Spinal cord (tissue), 10 donors: ENCODE results near the gene AP3S2. TPM values are rescaled to one million over a fixed set of nuclear protein-coding genes. Genes with fewer than 3 reads are reported as not detected.

ENCODE experiments used
- DNase-seq, 6 donors: peaks; one replicate each; pipeline versions ENCODE4 v3.0.0 to v3.0.0-alpha.2; 2013 to 2015; ENCODE audit warnings: low spot score in 6 of 6, low read depth in 4 of 6
- H3K27ac ChIP-seq: one replicate; pipeline ENCODE4 v1.5.1; 2013; ENCODE audit warnings: low read depth, low read length, control low read depth
- H3K27me3 ChIP-seq: one replicate; pipeline ENCODE4 v1.6.1; 2013; ENCODE audit warnings: low read length; ENCODE audit not compliant: control insufficient read depth, insufficient read depth
- H3K36me3 ChIP-seq: one replicate; pipeline ENCODE4 v1.6.1; 2013; ENCODE audit warnings: low read length; ENCODE audit not compliant: control insufficient read depth, insufficient read depth
- H3K4me1 ChIP-seq: one replicate; pipeline ENCODE4 v1.6.1; 2013; ENCODE audit warnings: low read length; ENCODE audit not compliant: control insufficient read depth, insufficient read depth
- H3K4me3 ChIP-seq: one replicate; pipeline ENCODE4 v1.5.1; 2013; ENCODE audit warnings: low read depth, low read length, control low read depth
- H3K9me3 ChIP-seq: one replicate; pipeline ENCODE4 v1.6.1; 2013; ENCODE audit warnings: low read length; ENCODE audit not compliant: control insufficient read depth, insufficient read depth
- WGBS: methylation state at CpG from one replicate; pipeline ENCODE4 v1.1.5; 2013; ENCODE audit warnings: missing lambda C conversion rate; ENCODE audit not compliant: insufficient coverage; 5-methylcytosine and 5-hydroxymethylcytosine counted together
- polyA plus RNA-seq, 2 donors: library from polyadenylated mRNA; unstranded; fragments of 120-200 nt; gene quantifications; one replicate each; pipeline ENCODE4 v1.2.1, GENCODE V29; 2013; ENCODE audit not compliant: insufficient read length in 2 of 2
- total RNA-seq, 2 donors: library from RNA; depleted of rRNA in 1 of 2; stranded (reverse); fragments of 120-200 nt in 1 of 2; fragments of >200 nt in 1 of 2; gene quantifications; one replicate each; pipeline versions ENCODE4 v1.2.3 to v1.2.4, GENCODE V29; 2013 to 2014
- donor health status: healthy.

The AP3S2 gene
- total and polyA plus RNA-seq, 4 donors, result 43.6 to 66.0 (median 48.8) TPM

- H3K9me3 ChIP-seq, result no peaks in the 10 kb centered on the region
- no peak overlapping the region for H3K4me3 ChIP-seq
- H3K36me3 ChIP-seq, result no peaks in the 10 kb centered on the region
- no peak overlapping the region for H3K27ac ChIP-seq
- no peaks in the 10 kb centered on the region for H3K27me3 ChIP-seq
- no peaks in the 10 kb centered on the region for H3K4me1 ChIP-seq
- no peak for DNase-seq
- WGBS, result no CpG with 5 or more reads among the region's 2 CpGs
Observed at GRCh38 chr15:89926158-89926557, 32.4 kb upstream of the AP3S2 start.

GRCh38 chr15:89917442-89918101, 23.8 kb upstream of the AP3S2 start:
- no peaks in the 10 kb centered on the region for H3K27me3 ChIP-seq
- DNase-seq, result no peak
- 86% methylated on average over 2 of the region's 4 CpGs for WGBS
- H3K4me3 ChIP-seq, result no peak overlapping the region
- H3K36me3 ChIP-seq, result no peaks in the 10 kb centered on the region
- no peak overlapping the region for H3K27ac ChIP-seq
- H3K4me1 ChIP-seq, result peaks cover 9% of the 10 kb centered on the region
- no peaks in the 10 kb centered on the region for H3K9me3 ChIP-seq

- no peaks in the 10 kb centered on the region for H3K27me3 ChIP-seq
- H3K27ac ChIP-seq, result no peak overlapping the region
- peaks cover 15% of the 10 kb centered on the region for H3K4me1 ChIP-seq
- no peaks in the 10 kb centered on the region for H3K9me3 ChIP-seq
- WGBS, result no CpG with 5 or more reads among the region's 3 CpGs
- H3K4me3 ChIP-seq, result no peak overlapping the region
- DNase-seq, result peak in 1 of 6 donors; percentile 22
- no peaks in the 10 kb centered on the region for H3K36me3 ChIP-seq
Observed at GRCh38 chr15:89916660-89917059, 22.9 kb upstream of the AP3S2 start.

GRCh38 chr15:89912674-89913396, 19.0 kb upstream of the AP3S2 start, which contains the start of gene ARPIN:
Gene ARPIN (minus strand): TSS chr15:89912952. CDS start chr15:89912835, 117 bp downstream.
- peak in 5 of 6 donors; percentile 28 to 90 (median 52) for DNase-seq
- peak within 1 kb of the TSS; percentile 61 for H3K4me3 ChIP-seq
- WGBS, result 4% methylated on average over 53 of the region's 57 CpGs
- no peaks in the 10 kb centered on the region for H3K27me3 ChIP-seq
- H3K9me3 ChIP-seq, result no peaks in the 10 kb centered on the region
- peak within 1 kb of the TSS; percentile 70 for H3K27ac ChIP-seq
- H3K4me1 ChIP-seq, result peaks cover 16% of the 10 kb centered on the region
- peaks cover 23% of the 10 kb centered on the region for H3K36me3 ChIP-seq

- H3K4me3 ChIP-seq, result peak overlapping the region; percentile 61
- peaks cover 25% of the 10 kb centered on the region for H3K36me3 ChIP-seq
- no peaks in the 10 kb centered on the region for H3K27me3 ChIP-seq
- peaks cover 16% of the 10 kb centered on the region for H3K4me1 ChIP-seq
- 3% methylated on average over 34 of the region's 36 CpGs for WGBS
- H3K9me3 ChIP-seq, result no peaks in the 10 kb centered on the region
- DNase-seq, result peak in 4 of 6 donors; percentile 6 to 60 (median 37)
- H3K27ac ChIP-seq, result peak overlapping the region; percentile 64
Observed at GRCh38 chr15:89912145-89912673, 18.4 kb upstream of the AP3S2 start.

- no peaks in the 10 kb centered on the region for H3K9me3 ChIP-seq
- peaks cover 16% of the 10 kb centered on the region for H3K4me1 ChIP-seq
- peaks cover 32% of the 10 kb centered on the region for H3K36me3 ChIP-seq
- 98% methylated on average over 5 of the region's 6 CpGs for WGBS
- H3K4me3 ChIP-seq, result no peak overlapping the region
- DNase-seq, result no peak
- no peaks in the 10 kb centered on the region for H3K27me3 ChIP-seq
- H3K27ac ChIP-seq, result no peak overlapping the region
Observed at GRCh38 chr15:89910891-89911626, 17.3 kb upstream of the AP3S2 start.

- H3K4me3 ChIP-seq, result no peak overlapping the region
- DNase-seq, result no peak
- H3K9me3 ChIP-seq, result no peaks in the 10 kb centered on the region
- 94% methylated on average over 2 of the region's 2 CpGs for WGBS
- peaks cover 16% of the 10 kb centered on the region for H3K4me1 ChIP-seq
- H3K36me3 ChIP-seq, result peaks cover 45% of the 10 kb centered on the region
- no peaks in the 10 kb centered on the region for H3K27me3 ChIP-seq
- no peak overlapping the region for H3K27ac ChIP-seq
Observed at GRCh38 chr15:89909611-89910010, 15.8 kb upstream of the AP3S2 start.

GRCh38 chr15:89908226-89908625, 14.4 kb upstream of the AP3S2 start:
- Histone ChIP-seq H3K4me1 (peaks cover 12% of the 10 kb centered on the region), H3K27me3 (no peaks in the 10 kb centered on the region), H3K27ac (no peak overlapping the region), H3K36me3 (peaks cover 59% of the 10 kb centered on the region), H3K9me3 (no peaks in the 10 kb centered on the region), H3K4me3 (no peak overlapping the region)
- DNase-seq, result no peak
- WGBS, result 90% methylated on average over 15 of the region's 16 CpGs

- no peak overlapping the region for H3K27ac ChIP-seq
- peaks cover 7% of the 10 kb centered on the region for H3K4me1 ChIP-seq
- H3K9me3 ChIP-seq, result no peaks in the 10 kb centered on the region
- H3K4me3 ChIP-seq, result no peak overlapping the region
- no peak for DNase-seq
- H3K36me3 ChIP-seq, result peaks cover 64% of the 10 kb centered on the region
- WGBS, result 94% methylated on average over 5 of the region's 7 CpGs
- H3K27me3 ChIP-seq, result no peaks in the 10 kb centered on the region
Observed at GRCh38 chr15:89907289-89907688, 13.5 kb upstream of the AP3S2 start.
